HG03280 (cell line): ENCODE measurements around the gene FBXL22.

Experiments
- ATAC-seq: cut with Tn5 transposase; IDR thresholded peaks from one replicate; pipeline ENCODE4 v1.9.1; 2021; ENCODE audit warnings: mild to moderate bottlenecking, moderate library complexity; ENCODE audit not compliant: unreplicated experiment

Gene FBXL22, protein sequence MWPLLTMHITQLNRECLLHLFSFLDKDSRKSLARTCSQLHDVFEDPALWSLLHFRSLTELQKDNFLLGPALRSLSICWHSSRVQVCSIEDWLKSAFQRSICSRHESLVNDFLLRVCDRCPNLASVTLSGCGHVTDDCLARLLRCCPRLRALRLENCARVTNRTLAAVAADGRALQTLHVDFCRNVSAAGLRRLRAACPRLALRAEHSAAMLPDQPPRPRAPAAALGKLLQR

DNA sequence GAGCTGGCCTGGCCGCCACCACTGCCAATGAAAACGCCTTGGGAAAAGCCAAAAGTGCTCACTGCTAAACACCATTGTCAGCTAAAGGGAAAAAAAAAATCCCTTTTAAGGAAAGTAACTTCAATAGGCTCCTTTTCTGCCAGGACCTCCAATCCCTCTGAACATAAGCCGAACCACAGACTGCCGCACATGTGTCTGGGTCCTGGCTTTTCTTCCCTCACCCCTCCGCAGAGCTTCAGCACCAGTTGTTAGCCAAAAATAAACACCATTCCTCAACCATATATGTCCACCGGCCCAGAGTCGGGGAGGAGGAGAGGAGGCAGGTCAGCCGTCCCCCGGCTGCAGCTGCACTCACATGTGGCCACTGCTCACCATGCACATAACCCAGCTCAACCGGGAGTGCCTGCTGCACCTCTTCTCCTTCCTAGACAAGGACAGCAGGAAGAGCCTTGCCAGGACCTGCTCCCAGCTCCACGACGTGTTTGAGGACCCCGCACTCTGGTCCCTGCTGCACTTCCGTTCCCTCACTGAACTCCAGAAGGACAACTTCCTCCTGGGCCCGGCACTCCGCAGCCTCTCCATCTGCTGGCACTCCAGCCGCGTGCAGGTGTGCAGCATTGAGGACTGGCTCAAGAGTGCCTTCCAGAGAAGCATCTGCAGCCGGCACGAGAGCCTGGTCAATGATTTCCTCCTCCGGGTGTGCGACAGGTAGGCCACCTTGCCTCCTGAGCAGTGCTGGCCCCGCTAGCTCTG is at the start of gene FBXL22:
Gene FBXL22, plus strand, starts transcription at position 350 of the 753 bp plus-strand sequence. Its CDS starts 6 bp downstream, at position 356.
- no peak for ATAC-seq

DNA sequence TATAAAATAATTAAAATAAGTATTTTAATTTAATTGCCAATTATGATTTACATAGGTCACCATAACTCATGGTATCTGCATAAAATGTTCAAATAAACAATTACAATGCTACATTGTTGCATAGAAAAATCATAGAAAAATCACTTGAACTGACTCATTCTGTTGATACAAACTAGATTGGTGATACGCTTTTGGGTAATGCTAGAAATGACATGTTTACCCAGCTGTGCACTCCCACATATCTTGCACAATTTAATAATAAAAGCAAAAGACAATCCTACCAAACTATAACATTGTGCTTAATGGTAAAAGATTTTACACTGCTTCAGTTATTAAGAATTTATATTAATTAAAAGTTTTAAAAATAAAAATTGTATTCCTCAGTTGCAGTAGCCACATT is 45.8 kb upstream of the FBXL22 start:
- no peak for ATAC-seq

DNA sequence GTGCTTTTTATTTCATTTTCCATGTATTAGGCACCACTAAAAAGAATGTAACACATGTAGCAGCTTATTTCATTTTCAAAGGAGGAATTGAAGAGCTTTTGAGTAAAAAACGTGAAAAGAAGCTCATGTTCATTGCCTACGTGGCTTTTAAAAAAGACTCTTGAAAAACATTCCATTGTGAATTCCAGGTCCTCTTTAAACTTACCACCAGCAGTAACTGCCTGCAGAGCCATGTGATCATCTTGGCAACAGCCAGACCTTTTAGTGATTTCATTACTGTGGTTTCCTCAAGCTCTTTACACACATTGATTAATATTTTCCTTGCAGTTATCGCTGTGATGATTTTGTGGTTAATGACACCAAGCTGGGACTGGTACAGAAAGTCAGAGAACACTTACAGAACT is 43.8 kb upstream of the FBXL22 start:
- no peak for ATAC-seq

DNA sequence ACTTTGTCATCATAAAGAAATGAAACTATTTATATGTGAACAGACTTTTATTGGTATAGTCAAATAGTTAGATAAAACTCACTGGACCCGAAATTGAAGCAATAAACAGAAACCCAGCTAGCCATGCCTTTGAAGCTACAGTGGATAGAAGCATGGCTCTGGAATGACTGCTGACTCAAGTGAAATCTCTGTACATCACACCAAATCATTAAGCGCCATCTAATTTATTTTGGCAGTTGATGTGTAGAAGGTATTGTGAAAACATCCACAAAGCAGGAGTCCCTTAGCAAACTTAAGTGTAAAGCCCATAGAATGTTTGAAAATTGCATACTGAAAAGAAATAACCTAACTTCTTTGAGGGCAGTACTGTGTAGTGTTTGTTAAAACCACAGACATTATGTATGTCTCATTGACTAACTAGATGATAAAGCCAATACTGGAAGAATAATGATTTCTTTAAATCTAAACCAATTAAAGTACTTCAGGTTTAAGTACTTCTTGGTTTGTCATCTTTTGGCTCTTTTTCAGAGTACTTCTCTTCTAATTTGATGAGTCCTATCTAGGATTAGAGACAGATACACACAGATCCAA is 42.8 kb upstream of the FBXL22 start:
- no peak for ATAC-seq

DNA sequence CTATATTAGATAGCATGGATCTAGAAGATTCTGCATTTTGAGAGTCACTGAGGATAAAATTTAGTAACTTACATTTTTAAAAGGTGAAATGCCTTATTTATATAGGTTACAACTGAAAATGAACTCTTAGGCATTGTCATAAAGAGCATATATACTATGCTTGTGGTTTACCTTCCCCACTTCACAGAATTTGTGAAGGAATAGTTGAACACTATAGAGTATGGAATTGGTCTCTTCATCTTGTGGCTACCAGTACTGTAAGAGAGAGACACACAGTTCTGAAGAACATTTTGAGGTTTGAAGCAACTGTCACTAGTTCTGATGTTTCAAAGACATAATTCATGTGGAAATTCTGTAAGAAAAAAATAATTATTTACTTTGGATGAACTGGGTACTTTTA is 41.7 kb upstream of the FBXL22 start:
- no peak for ATAC-seq

DNA sequence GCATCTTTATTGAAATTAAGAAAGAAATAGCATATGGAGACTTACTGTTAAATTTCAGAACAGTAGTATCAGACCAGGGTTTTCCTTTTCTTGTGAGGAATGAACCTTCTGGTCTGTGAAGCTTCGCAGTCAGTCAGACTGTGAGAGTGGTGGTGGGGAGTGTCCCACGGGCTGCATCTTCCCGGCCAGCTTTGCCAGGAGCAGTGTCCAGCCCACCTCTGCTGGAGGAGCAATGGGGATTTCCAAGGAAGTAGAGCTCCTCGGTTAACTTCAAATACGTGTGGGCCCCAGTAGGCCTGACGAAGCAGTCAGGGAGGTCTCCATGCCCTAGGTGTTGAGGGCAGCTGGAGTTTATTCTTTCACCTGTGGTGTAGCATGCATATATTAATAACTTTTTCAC is 40.9 kb upstream of the FBXL22 start:
- ATAC-seq, result no peak

DNA sequence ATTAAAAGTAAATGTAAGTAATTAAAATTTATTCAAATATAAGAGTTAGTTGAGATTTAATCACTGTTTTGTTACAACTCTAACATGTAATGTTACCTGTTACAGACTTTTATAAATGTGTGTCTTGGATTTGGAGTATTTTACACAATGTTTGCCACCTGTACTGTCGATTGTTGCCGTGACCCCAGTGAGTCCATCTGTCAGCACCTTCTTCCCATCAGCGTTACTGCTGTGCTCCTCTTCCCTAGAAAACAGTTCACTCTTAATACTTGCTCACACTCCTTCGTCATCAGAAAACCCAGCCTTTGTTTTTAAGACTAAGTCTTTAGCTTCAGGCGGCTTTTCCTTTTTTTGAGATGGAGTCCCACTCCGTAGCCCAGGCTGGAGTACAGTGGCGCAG is 40.5 kb upstream of the FBXL22 start:
- no peak for ATAC-seq

DNA sequence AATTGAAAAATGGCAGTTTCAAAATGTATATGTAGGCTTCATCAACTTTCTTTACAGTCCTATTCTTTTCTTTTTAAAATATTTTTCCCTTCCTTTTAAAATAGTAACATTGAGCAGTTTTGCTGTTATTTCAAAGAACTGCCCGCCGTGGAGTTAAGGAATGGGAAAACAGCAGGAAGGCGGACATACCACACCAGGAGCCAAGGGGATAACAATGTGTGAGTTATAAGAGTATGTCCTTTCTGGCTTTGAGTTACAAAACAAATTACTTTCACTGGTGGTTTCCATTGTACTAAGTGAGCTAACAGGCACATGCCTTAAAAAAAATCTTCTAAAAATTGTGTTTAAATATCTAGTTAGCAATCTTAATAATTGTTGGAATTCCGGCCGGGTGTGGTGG is 37.4 kb upstream of the FBXL22 start:
- no peak for ATAC-seq

DNA sequence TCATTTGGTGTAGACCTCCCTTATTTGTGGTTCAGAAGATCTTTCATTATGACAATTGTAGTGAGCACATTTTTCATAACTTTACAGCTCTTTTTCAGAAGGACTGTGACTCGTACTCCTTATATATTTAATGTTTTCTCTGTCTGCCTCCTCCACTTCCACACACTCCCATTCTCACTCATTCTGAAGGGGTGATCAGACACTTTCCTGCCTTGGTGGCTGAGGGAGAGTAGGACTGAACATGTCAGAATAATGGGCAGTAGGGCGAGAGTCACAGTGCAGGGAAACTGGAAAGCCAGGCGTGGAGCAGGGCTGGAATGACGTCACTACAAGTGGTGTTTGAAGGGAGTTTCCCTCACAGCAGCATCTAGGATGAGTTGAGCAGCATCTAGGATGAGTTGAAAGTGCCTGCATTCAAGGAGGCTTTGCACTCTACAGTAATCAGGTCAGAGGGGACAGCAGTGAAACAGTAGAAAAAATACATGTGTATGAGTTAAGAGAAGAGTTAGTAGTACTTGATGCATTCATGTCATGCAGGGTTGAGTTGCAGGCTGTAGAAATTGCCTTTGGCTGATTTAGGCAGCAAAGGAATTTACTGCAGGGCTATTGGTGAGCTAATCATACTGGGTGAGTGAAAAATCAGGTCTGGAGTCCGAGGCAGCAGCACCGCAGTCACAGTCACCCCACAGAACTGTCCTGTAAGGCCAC is 36.3 kb upstream of the FBXL22 start:
- ATAC-seq, result no peak

DNA sequence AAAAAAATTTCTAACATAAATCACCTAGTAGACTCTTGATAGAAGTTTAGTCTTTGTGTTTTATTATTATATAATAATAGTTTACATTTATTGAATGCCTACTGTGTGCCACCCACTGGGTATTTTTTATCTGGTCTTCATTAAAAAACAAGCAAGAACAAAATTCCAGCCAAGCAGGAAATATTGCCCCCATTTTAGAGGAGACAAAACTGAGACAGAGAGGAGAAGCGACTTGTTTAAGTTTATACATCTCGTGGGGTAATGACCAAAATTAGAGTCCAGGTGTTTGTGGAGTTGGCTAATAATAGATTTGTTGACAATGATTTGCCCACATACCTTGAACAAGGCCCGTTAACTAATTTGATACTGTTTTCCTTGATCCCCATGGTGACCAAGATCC is 33.1 kb upstream of the FBXL22 start:
- ATAC-seq, result no peak

DNA sequence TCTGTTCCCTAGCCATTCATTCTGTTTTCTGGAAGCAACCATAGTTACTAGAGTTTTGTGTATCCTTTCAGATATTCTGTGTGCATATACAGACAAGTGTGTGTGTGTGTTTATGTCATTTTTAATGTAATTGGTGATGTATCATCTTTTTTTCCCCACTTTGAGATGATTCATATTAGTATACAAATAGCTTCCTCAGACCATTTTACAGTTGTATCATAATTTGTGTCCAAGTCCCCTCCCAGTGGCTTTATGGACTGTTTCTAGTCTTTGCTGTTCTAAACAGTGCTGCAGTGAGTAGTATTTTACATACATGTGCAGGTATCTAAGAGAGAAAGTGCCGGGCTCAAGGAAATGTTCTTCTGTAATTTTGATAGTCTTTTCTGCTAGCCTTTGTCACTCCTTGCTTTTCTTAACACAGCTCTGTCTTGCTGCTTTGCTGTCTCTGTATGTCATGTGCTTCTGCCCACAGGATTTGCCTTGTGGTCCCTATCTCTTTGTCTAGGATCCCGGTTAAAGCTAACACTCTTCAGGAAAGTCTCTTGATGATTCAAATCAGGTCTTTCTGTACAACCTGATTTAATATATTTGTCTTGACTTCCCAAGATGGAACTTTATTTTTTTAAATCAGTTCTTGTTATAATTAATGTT is 31.5 kb upstream of the FBXL22 start:
- ATAC-seq, result no peak

DNA sequence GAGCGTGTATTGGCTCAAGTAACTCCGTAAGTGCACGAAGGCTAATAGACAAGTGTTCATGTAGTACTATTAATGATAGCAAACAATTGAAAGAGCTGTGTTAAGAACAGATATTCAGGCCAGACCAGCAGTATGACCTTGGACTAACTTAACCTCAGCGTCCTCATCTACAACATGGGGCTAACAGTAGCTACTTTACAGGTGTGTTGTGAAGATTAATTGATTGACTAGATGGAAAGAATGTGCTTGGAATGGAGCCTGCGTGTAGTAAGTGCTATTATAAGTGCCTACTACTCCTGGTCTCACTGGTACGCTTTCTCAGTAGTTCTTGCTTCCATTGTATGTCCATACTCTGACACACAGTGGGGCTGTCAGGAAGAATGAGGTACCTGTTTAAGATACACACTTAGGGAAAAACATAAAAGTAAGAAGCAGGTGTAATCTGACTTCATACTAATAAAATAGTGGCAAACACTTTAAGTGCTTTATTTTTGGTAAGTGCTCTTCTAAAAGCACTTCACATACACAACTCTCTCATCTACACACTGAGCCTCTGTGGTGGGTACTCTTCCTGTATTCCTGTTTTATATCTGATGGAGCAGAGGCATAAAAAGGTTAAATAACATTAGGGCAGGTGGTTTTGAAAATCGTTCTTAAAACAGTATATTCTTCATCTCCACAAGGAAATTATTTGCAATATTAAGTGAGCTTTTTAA is 24.3 kb upstream of the FBXL22 start:
- no peak for ATAC-seq

DNA sequence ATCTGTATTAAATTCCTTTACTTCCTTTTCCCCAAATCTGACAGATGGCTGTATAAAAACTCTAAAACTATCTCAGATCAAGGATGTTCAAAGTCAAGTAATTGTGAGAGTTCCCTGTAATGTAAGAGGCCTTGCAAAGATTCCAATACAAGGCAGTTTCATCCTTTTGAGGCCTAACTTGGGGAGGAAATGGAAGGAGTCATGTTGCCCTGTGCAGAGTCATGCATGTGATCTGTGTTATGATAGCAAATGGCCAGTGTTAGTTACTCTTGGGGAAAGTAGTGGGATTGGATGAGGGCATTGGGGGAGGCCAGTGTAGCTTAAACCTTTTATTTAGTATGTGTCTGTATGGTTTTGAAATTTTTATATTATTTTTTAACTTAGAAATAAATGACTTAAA is 23.7 kb upstream of the FBXL22 start:
- ATAC-seq, result no peak

DNA sequence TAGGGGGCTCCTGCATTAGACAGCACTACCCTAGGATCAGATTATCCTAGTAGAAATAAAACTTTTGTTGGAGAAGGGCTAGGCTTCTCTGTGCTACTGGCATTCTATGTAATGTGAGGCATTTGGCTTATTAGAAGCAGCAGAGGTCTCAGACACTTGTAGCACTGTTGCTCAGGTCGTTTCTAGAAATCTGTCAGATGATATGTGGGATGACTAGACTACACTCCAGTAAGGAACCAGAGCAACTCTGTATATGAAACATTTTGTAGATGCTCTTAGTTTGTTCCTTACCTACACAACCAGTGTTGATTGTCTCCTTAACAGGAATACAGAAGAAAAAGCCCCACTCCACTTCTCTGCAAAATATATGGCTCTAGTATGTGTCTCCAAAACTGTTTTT is 21.9 kb upstream of the FBXL22 start:
- no peak for ATAC-seq

DNA sequence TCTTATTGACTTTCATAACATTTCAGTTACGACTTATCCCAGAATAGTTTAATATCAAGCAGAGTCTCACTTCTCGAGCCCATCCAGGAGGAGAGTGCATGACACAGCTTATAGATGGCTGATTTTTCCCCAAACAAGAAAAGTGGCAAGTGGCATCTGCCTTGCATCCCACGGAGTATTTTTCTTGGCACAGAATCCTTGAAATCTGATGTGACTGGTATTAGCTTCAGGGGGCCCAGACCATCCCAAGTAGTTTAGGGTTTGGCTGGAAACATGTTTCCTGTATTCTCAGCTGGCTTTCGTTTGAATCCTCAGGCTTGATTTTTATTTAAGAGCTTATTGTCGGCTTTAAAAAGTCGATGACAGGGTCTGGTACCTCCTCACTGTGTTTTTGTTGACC is 20.7 kb upstream of the FBXL22 start:
- ATAC-seq, result no peak

DNA sequence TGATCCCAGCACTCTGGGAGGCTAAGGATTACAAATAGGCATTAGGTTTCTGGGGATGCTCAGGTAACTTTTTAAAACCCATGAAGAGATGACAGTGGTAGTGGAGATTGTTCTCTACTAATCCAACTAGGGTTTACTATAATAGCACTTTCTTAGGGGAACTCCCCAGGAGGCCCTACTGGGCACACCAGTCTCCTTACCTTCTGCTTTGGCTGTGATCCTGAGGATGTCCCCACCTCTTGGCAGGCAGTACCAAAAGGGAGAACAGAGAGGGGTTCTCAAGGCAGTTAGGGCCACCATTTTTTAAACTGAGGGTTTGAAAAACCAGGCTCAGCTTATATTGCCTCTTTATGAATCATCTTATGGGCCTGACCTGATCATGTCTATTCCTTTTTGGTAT is 15.0 kb upstream of the FBXL22 start:
- ATAC-seq, result no peak

DNA sequence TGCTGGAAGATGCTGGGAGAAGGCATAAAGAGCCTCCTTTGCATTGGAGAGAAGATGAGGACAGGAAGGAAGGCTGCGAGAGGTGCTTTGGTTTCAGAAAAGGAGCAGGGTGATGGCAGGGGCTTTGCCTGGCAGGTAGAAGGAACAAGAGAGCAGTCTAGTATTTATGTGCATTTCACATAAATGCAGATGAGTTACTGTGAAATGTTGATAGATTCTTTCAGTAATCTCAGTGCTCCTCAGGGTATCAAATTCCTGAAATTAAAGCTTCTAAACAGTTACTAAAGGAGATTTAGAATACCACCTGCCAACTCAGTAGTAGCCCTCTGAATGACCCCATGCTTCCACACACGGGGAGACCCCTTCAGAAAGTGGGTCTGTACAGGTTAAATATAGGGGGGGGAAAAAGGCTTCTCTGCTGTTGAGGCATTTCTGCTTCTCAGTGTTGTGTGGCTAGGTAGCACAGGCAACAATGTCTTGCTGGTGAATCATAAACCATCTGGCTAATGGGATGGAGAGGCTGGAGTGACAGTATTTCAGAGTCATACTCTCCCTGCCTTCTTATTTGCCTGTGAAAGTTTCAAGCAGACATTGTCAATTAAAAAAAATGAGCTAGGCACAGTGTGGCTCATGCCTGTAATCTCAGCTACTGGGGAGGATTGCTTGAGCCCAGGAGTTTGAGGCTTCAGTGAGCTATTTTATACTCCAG is 14.3 kb upstream of the FBXL22 start:
- ATAC-seq, result no peak

DNA sequence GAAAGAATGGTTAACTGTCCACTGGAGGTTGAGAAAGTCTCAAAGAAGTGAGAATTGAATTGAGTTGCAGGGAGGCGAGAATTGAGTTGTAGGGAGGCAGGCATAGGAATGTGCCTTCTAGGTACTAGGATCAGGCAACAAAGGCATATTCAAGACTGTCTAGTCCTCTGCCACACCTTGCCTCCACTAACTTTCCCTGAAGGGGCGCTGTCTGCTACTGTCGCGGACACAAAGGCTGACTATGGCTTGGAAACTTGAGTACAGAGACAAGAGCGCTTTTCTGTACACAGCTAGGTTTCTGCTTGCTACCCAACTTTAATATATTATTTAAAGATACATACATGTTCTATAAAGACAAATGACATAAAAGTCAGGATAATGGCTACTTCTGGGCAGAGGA is 10.4 kb upstream of the FBXL22 start:
- ATAC-seq, result no peak

DNA sequence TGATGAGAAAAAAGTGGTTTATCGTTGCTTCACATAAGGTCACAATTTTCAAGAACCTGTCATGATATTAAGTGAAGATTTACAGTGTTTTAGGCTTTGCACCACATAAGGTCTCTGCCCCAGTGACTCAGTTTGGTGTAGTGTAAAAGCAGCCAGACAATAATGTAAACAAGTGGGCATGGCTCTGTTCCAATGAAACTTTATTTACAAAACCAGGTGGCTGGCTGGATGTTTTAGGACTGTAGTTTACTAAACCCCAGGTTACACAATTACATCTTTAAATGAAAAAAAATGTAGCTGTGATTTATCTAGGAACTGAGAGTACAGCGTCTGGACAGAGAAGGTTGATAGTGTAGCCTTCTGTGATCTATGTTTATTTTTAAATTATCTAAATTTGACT is 9.7 kb upstream of the FBXL22 start:
- ATAC-seq, result no peak

DNA sequence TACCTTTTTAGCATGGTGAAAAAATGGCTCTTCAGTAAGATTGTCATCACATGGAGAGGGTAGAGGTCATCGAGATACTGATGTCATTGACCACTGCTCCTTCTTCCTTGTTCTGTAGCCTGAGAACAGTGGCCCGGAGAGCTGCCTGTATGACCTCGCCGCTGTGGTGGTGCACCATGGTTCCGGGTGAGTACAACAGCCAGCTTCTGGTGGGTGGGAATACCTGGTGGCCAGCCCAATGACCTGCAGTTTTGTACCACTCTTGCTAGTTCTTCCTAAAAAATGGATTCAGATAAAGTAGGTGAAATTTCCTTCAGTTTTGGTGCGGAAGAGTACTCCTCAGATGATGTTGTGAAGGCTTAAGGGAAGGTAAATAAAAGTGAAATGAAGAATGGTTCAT is 8.4 kb upstream of the FBXL22 start:
- ATAC-seq, result no peak
